GM23248 (cell line): ENCODE measurements around the gene TAGLN2. TPM values are rescaled to one million over a fixed set of nuclear protein-coding genes. Genes with fewer than 3 reads are reported as not detected.

Experiments used
- DNase-seq: peaks from one replicate; pipeline ENCODE4 v3.0.0-alpha.2; 2015
- H2AFZ ChIP-seq: fragments of 200-600 bp; sonication (generic); 2 replicates; pipeline ENCODE4 v1.6.1; 2016; ENCODE audit warnings: antibody characterized with exemption
- H3F3A ChIP-seq: fragments of 200-600 bp; sonication (generic); 2 replicates; pipeline ENCODE4 v1.6.1; 2016; ENCODE audit warnings: mild to moderate bottlenecking, antibody characterized with exemption, mixed run types; ENCODE audit not compliant: insufficient read depth
- H3K27ac ChIP-seq: fragments of 200-600 bp; sonication (generic); 2 replicates; pipeline ENCODE4 v1.5.1; 2016; ENCODE audit warnings: mild to moderate bottlenecking
- H3K27me3 ChIP-seq: fragments of 200-600 bp; sonication (generic); replicated peaks from 2 replicates; pipeline ENCODE4 v1.6.1; 2016; ENCODE audit warnings: mild to moderate bottlenecking; ENCODE audit not compliant: insufficient read depth
- H3K36me3 ChIP-seq: fragments of 200-600 bp; sonication (generic); 2 replicates; pipeline ENCODE4 v1.6.1; 2016; ENCODE audit warnings: low read depth, mild to moderate bottlenecking
- H3K4me1 ChIP-seq: fragments of 200-600 bp; sonication (generic); 2 replicates; pipeline ENCODE4 v1.6.1; 2016; ENCODE audit warnings: mild to moderate bottlenecking; ENCODE audit not compliant: insufficient read depth
- H3K4me2 ChIP-seq: fragments of 200-600 bp; sonication (generic); one replicate; pipeline ENCODE4 v1.6.1; 2016; ENCODE audit warnings: mild to moderate bottlenecking; ENCODE audit not compliant: unreplicated experiment
- H3K4me3 ChIP-seq: fragments of 200-600 bp; sonication (generic); 2 replicates; pipeline ENCODE4 v1.5.1; 2016; ENCODE audit warnings: mild to moderate bottlenecking
- H3K79me2 ChIP-seq: fragments of 200-600 bp; sonication (generic); 2 replicates; pipeline ENCODE4 v1.6.1; 2016; ENCODE audit warnings: mild to moderate bottlenecking; ENCODE audit not compliant: insufficient read depth
- H3K9ac ChIP-seq: fragments of 200-600 bp; sonication (generic); 2 replicates; pipeline ENCODE4 v1.6.1; 2016; ENCODE audit warnings: mild to moderate bottlenecking
- H3K9me2 ChIP-seq: fragments of 200-600 bp; sonication (generic); 2 replicates; pipeline ENCODE4 v1.6.1; 2016; ENCODE audit warnings: mixed run types, mild to moderate bottlenecking, moderate library complexity; ENCODE audit not compliant: insufficient read depth
- H3K9me3 ChIP-seq: fragments of 200-600 bp; sonication (generic); one replicate; pipeline ENCODE4 v1.6.1; 2017; ENCODE audit warnings: low read depth
- H4K20me1 ChIP-seq: fragments of 200-600 bp; sonication (generic); 2 replicates; pipeline ENCODE4 v1.6.0; 2016; ENCODE audit not compliant: insufficient read depth
- EZH2 ChIP-seq: fragments of 200-600 bp; sonication (generic); IDR thresholded peaks from 2 replicates; pipeline ENCODE4 v1.6.1; 2018; ENCODE audit warnings: antibody characterized with exemption, mild to moderate bottlenecking; ENCODE audit not compliant: insufficient read depth, poor library complexity, severe bottlenecking
- EZH2phosphoT487 ChIP-seq: fragments of 200-600 bp; sonication (generic); IDR thresholded peaks from 2 replicates; pipeline ENCODE4 v1.6.1; 2018; ENCODE audit warnings: antibody characterized with exemption, moderate library complexity, mild to moderate bottlenecking, low read depth; ENCODE audit not compliant: insufficient read depth
- WGBS, 2 experiments: methylation state at CpG; one replicate each; pipeline ENCODE4 v1.1.6; 2015 to 2017; ENCODE audit warnings: low lambda C conversion rate in 2 of 2, low coverage in 1 of 2; ENCODE audit errors: missing lambda C conversion rate in 2 of 2; 5-methylcytosine and 5-hydroxymethylcytosine counted together
- in situ Hi-C: fragments of 300-500 bp; cut with MboI; formaldehyde crosslinking; loops from 2 replicates; pipeline ENCODE4 v1.15.0; 2020
- polyA plus RNA-seq: library from polyadenylated mRNA; unstranded; fragments of >200 nt; fragmentation: Nextera tagmentation; extraction: Ambion mirVana; gene quantifications from 2 replicates; pipeline ENCODE4 v1.2.1, GENCODE V29; 2016
- total RNA-seq: library from RNA; depleted of rRNA; stranded (reverse); fragments of >200 nt; shearing (Covaris generic); gene quantifications from 2 replicates; pipeline ENCODE4 v1.2.3, GENCODE V29; 2014

TAGLN2 gene
- total and polyA plus RNA-seq, 2 experiments from 2014 or later: 400 to 692 TPM

- in situ Hi-C loops: no loop called here
- 61 to 69% methylated on average over 11 to 15 of the region's 15 CpGs for WGBS, 2 experiments
- no peaks in the 10 kb centered on the region for H3K36me3 ChIP-seq
These were observed 17.4 kb upstream of the TAGLN2 start for GRCh38 chr1:159942632-159943277.

GRCh38 chr1:159941591-159942560 lies 16.6 kb upstream of the TAGLN2 start:
- H3F3A ChIP-seq: no peaks in the 10 kb centered on the region
- H3K4me3 ChIP-seq: no peak overlapping the region
- no peaks in the 10 kb centered on the region for H3K9me3 ChIP-seq
- H4K20me1 ChIP-seq: no peaks in the 10 kb centered on the region
- 58% methylated on average over 14 to 15 of the region's 15 CpGs for WGBS, 2 experiments
- no peak overlapping the region for H3K4me2 ChIP-seq
- H3K27me3 ChIP-seq: peaks cover 4% of the 10 kb centered on the region; the same call in 1 of the 2 replicates
- H3K36me3 ChIP-seq: no peaks in the 10 kb centered on the region
- no peak overlapping the region for H2AFZ ChIP-seq
- H3K9me2 ChIP-seq: no peaks in the 10 kb centered on the region
- in situ Hi-C loops: no loop called here
- H3K4me1 ChIP-seq: no peaks in the 10 kb centered on the region
- DNase-seq: no peak
- TF ChIP-seq EZH2phosphoT487: no peak
- no peak for TF ChIP-seq EZH2
- no peak overlapping the region for H3K27ac ChIP-seq
- no peak overlapping the region for H3K9ac ChIP-seq
- H3K79me2 ChIP-seq: no peaks in the 10 kb centered on the region

More at GRCh38 chr1:159942632-159943277, 17.4 kb upstream of the TAGLN2 start:
- Histone ChIP-seq H3F3A (no peaks in the 10 kb centered on the region), H2AFZ (no peak overlapping the region), H3K9ac (no peak overlapping the region), H3K9me2 (no peaks in the 10 kb centered on the region), H3K27ac (no peak overlapping the region), H3K27me3 (peaks cover 4% of the 10 kb centered on the region; the same call in 1 of the 2 replicates), H3K4me2 (no peak overlapping the region), H3K4me3 (no peak overlapping the region), H4K20me1 (no peaks in the 10 kb centered on the region), H3K4me1 (no peaks in the 10 kb centered on the region), H3K9me3 (no peaks in the 10 kb centered on the region), H3K79me2 (no peaks in the 10 kb centered on the region)
- no peak for DNase-seq
- TF ChIP-seq EZH2 (no peak), EZH2phosphoT487 (no peak)

- Histone ChIP-seq H3K4me3 (no peak overlapping the region), H3F3A (no peaks in the 10 kb centered on the region), H3K27ac (no peak overlapping the region), H3K9me3 (no peaks in the 10 kb centered on the region), H4K20me1 (no peaks in the 10 kb centered on the region), H2AFZ (no peak overlapping the region), H3K27me3 (peaks cover 4% of the 10 kb centered on the region; the same call in 1 of the 2 replicates), H3K4me2 (no peak overlapping the region), H3K79me2 (no peaks in the 10 kb centered on the region), H3K4me1 (no peaks in the 10 kb centered on the region), H3K9me2 (no peaks in the 10 kb centered on the region), H3K36me3 (no peaks in the 10 kb centered on the region), H3K9ac (no peak overlapping the region)
- WGBS, 2 experiments: 74 to 81% methylated on average over 5 of the region's 5 CpGs
- in situ Hi-C loops: no loop called here
- no peak for DNase-seq
- TF ChIP-seq EZH2 (no peak), EZH2phosphoT487 (no peak)
These were observed 15.8 kb upstream of the TAGLN2 start for GRCh38 chr1:159941141-159941540.

GRCh38 chr1:159940006-159940620 lies 14.8 kb upstream of the TAGLN2 start:
- H2AFZ ChIP-seq: no peak overlapping the region
- no peak overlapping the region for H3K9ac ChIP-seq
- H3K4me2 ChIP-seq: no peak overlapping the region
- no peak for DNase-seq
- no peaks in the 10 kb centered on the region for H3K79me2 ChIP-seq
- H3K36me3 ChIP-seq: no peaks in the 10 kb centered on the region
- H3K27ac ChIP-seq: no peak overlapping the region
- H3K27me3 ChIP-seq: peaks cover 4% of the 10 kb centered on the region; the same call in 1 of the 2 replicates
- no peaks in the 10 kb centered on the region for H4K20me1 ChIP-seq
- no peaks in the 10 kb centered on the region for H3F3A ChIP-seq
- H3K9me3 ChIP-seq: no peaks in the 10 kb centered on the region
- H3K4me3 ChIP-seq: no peak overlapping the region
- no peaks in the 10 kb centered on the region for H3K9me2 ChIP-seq
- in situ Hi-C loops: no loop called here
- H3K4me1 ChIP-seq: no peaks in the 10 kb centered on the region
- 85 to 86% methylated on average over 11 of the region's 11 CpGs for WGBS, 2 experiments
- no peak for TF ChIP-seq EZH2phosphoT487
- no peak for TF ChIP-seq EZH2
